Nephron (organoid): ENCODE data around the gene PRDM16.

ENCODE experiments used
- H3K27ac Mint-ChIP-seq, 3 experiments: 2 replicates each; pipeline ENCODE4 v1.8.0; 2020; ENCODE audit warnings: mixed read lengths in 3 of 3, mild to moderate bottlenecking in 2 of 3, moderate library complexity in 1 of 3
- H3K27me3 Mint-ChIP-seq: 2 replicates; pipeline ENCODE4 v1.8.0; 2021; ENCODE audit warnings: low read depth, mild to moderate bottlenecking, moderate library complexity, mixed read lengths
- H3K36me3 Mint-ChIP-seq: 2 replicates; pipeline ENCODE4 v1.8.0; 2020; ENCODE audit warnings: low read depth, mixed read lengths
- H3K4me1 Mint-ChIP-seq: 2 replicates; pipeline ENCODE4 v1.8.0; 2020; ENCODE audit warnings: mixed read lengths
- H3K4me3 Mint-ChIP-seq, 3 experiments: 2 replicates each; pipeline ENCODE4 v1.8.0; 2020; ENCODE audit warnings: mild to moderate bottlenecking in 3 of 3, mixed read lengths in 3 of 3, moderate library complexity in 2 of 3
- H3K9me3 Mint-ChIP-seq: 2 replicates; pipeline ENCODE4 v1.8.0; 2020; ENCODE audit warnings: mixed read lengths
- CTCF ChIP-seq, 3 experiments: fragments of 200-600 bp; sonication (generic); IDR thresholded peaks; one replicate each; pipeline ENCODE4 v1.5.0; 2021; ENCODE audit warnings: antibody characterized with exemption in 3 of 3; ENCODE audit not compliant: unreplicated experiment in 3 of 3

The PRDM16 gene

DNA sequence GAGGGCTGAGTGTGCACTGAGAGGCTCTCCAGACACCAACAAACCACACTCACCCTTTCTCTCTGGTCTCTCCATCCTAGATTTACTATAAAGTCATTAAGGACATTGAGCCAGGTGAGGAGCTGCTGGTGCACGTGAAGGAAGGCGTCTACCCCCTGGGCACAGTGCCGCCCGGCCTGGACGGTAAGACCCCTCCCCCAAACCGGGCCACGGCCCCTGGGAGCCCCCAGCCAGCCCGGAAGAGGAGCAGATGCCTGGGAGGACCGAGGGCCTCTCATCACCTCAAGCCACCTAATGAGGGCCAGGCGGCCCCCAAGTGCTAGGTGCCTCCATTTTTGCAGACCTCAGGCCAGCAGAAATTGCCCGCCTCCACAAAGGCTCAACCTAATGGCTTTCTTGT, 327.4 kb downstream of the PRDM16 start:
- Mint-ChIP-seq H3K27ac (no peak overlapping the region), H3K4me1 (peaks cover 55% of the 10 kb centered on the region), H3K4me3 (peak overlapping the region in 2 of 3 experiments; percentile 27 to 34), H3K36me3 (no peaks in the 10 kb centered on the region), H3K9me3 (no peaks in the 10 kb centered on the region), H3K27me3 (peaks cover 90% of the 10 kb centered on the region)
- no peak for TF ChIP-seq CTCF (IDR thresholded peaks at IDR 0.05; ENCODE audit: unreplicated experiment in 3 of 3)

DNA sequence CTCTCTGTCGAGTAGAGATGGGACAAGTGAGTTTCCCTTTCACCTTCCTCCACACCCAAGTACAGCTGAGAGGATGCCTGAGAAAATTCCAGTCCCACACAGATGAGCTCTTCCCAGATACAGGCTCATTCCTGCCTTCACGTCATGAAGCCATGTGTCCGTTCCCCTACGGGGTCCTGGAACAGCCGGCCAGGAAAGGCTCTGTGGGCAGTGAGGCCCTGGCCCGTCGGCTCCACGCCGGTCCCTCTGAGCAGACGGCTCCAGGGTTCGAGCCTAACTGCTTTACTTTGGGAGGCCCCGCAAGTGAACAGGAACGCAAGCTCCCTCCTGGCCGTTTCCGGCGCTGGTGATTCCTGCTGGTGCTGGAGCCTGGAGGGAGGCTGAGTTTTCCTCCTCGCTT, 328.3 kb downstream of the PRDM16 start:
- peaks cover 85% of the 10 kb centered on the region for H3K27me3 Mint-ChIP-seq
- peaks cover 55% of the 10 kb centered on the region for H3K4me1 Mint-ChIP-seq
- no peaks in the 10 kb centered on the region for H3K9me3 Mint-ChIP-seq
- no peak for TF ChIP-seq CTCF (IDR thresholded peaks at IDR 0.05; ENCODE audit: unreplicated experiment in 3 of 3)
- no peak overlapping the region for H3K27ac Mint-ChIP-seq
- H3K36me3 Mint-ChIP-seq = no peaks in the 10 kb centered on the region
- peak overlapping the region in 1 of 3 experiments; percentile 47 for H3K4me3 Mint-ChIP-seq

DNA sequence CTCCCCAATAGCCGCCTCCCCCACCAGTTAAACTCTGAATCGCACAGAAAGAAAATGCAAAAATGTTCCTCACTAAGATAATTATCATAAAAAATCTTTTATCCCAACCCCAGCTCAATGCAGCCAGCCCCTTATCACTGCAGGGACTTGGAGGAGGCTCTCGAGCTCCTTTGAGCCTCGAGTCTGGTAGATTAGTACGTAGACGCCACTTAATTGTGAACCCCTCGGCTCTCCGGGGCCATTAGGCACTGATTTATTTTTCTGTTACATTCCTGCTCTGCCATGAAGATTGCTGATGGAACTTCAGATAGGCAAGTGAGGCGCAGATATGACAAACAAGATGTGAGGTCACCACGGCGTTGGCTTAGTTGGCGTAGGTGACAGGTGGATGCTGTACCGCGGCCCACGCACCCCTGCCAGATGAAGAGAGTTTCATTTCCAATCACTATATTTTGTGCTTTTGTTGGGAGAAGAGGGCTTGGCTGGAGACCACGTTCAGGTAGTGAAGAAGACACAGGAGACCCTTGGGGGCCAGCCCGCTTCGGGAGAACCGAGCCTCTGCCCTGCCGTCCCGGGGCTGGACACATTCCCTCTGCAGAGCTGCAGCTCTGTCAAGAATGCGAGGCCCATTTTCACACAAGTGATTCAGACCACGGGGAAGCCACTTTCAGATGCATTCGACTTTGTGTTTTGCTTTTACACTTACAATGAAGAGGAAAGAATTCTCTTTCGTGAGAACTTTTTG, 329.6 kb downstream of the PRDM16 start:
- Mint-ChIP-seq H3K27me3 (peaks cover 79% of the 10 kb centered on the region), H3K9me3 (no peaks in the 10 kb centered on the region), H3K27ac (peak overlapping the region in 1 of 3 experiments; percentile 2), H3K36me3 (no peaks in the 10 kb centered on the region), H3K4me1 (peaks cover 46% of the 10 kb centered on the region), H3K4me3 (peak overlapping the region in 1 of 3 experiments; percentile 16)
- TF ChIP-seq CTCF (IDR thresholded peaks at IDR 0.05; ENCODE audit: unreplicated experiment in 3 of 3) = no peak

DNA sequence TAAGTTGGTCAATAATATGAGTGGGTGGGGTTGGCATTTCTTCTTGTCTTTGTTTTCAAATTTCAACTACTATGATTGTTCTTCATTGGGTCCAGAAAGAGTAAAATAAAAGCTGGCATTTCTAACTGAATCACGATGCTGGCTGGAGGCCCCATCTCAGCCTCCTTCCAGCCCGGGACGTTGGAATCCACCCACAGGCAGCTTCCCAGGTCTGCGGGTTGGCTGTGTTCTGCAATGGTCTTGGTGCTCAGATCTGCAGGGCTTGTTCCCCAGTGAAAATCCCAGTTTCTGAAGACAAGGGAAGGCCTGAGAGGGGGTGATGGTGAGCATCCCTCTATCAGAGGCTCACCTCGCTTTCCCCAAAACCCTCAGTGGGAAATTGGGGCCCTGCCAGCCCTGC, 330.7 kb downstream of the PRDM16 start:
- TF ChIP-seq CTCF (IDR thresholded peaks at IDR 0.05; ENCODE audit: unreplicated experiment in 3 of 3) = no peak
- peaks cover 81% of the 10 kb centered on the region for H3K27me3 Mint-ChIP-seq
- no peaks in the 10 kb centered on the region for H3K9me3 Mint-ChIP-seq

GRCh38 chr1:3401585-3402257, 332.7 kb downstream of the PRDM16 start:
- TF ChIP-seq CTCF (IDR thresholded peaks at IDR 0.05; ENCODE audit: unreplicated experiment in 3 of 3) = no peak
- Mint-ChIP-seq H3K36me3 (no peaks in the 10 kb centered on the region), H3K27me3 (peaks cover 78% of the 10 kb centered on the region), H3K27ac (no peak overlapping the region), H3K4me1 (peaks cover 49% of the 10 kb centered on the region), H3K4me3 (peak overlapping the region in 1 of 3 experiments; percentile 7), H3K9me3 (peaks cover 3% of the 10 kb centered on the region)

More for the DNA sequence above, 330.7 kb downstream of the PRDM16 start:
- peaks cover 48% of the 10 kb centered on the region for H3K4me1 Mint-ChIP-seq
- no peaks in the 10 kb centered on the region for H3K36me3 Mint-ChIP-seq
- H3K4me3 Mint-ChIP-seq = no peak overlapping the region
- H3K27ac Mint-ChIP-seq = no peak overlapping the region
